Stimulated activated CD4-positive, alpha-beta T cell treated with anti-CD3 and anti-CD28 coated beads, Interleukin-1b, Interleukin-23, amount 100 ng/mL, for 4 hours (primary cell): Measurements from ENCODE around the gene GSTM1.
A peak's percentile ranks its signal among the peaks of the same experiment; 100 is the strongest.
"Not testable (repeated sequence)": the region's sequence is repeated elsewhere in the genome, so short reads cannot be mapped to it uniquely, and the experiment has no call there.

Experiments used
- DNase-seq, 2 donors: peaks; one replicate each; pipeline ENCODE4 v3.0.0-alpha.2; 2020; ENCODE audit warnings: low read depth in 2 of 2

Gene GSTM1

GRCh38 chr1:109659997-109660690 lies 27.5 kb upstream of the GSTM1 start:
- no peak for DNase-seq

GRCh38 chr1:109660691-109661026 lies 27.0 kb upstream of the GSTM1 start:
- DNase-seq: not testable (repeated sequence)

DNA sequence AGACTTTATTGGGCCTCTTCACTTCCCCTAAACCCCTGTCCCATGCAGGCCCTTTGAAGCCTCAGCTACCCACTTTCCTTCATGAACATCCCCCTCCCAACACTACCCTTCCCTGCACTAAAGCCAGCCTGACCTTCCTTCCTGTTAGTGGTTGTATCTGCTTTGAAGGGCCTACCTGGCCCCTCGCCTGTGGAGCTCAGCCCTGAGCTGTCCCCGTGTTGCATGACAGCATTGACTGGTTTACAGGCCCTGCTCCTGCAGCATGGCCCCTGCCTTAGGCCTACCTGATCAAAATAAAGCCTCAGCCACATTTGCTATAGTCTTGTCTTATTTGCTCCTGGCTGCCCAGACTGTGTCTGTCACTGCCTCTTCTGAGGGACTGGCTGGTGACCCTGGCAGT lies 26.2 kb upstream of the GSTM1 start:
- DNase-seq: no peak

GRCh38 chr1:109664671-109665070 lies 22.9 kb upstream of the GSTM1 start:
- DNase-seq: no peak

- DNase-seq: peak; percentile 58 to 81
Measured at GRCh38 chr1:109667452-109668122, 20.0 kb upstream of the GSTM1 start, which contains the start of gene GSTM2. Gene GSTM2, plus strand, starts transcription at chr1:109668057. Its CDS starts 59 bp downstream, at chr1:109668116.

DNA sequence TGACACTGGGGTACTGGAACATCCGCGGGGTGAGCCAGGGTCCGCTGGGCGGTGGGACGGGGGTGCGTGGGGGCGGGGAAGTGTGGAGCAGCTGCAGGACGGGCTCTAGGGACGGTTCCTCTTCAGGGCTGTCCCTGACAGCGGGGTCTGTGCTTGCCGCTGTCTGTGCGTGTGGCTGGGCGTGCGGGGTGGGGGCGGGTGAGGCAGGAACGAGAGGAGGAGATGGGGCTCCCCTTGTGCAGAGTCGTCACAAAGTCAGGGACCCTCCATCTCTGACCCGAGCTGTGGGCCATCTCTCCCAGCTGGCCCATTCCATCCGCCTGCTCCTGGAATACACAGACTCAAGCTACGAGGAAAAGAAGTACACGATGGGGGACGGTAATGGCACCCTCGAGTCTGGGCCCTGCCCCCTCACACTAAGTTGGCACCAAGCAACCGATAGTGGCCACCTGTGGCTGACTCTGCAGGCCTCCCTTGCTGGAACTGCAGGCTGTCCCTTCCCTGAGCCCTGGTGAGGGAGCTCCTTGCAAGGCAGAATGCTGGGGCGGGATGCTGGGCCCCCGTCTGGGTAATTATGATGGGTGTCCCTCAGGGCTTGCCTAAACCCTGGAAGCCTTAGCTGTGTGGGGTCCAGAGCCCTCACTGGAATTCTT lies 19.4 kb upstream of the GSTM1 start:
- DNase-seq: no peak

GRCh38 chr1:109669246-109669948 lies 18.2 kb upstream of the GSTM1 start:
- DNase-seq: no peak

DNA sequence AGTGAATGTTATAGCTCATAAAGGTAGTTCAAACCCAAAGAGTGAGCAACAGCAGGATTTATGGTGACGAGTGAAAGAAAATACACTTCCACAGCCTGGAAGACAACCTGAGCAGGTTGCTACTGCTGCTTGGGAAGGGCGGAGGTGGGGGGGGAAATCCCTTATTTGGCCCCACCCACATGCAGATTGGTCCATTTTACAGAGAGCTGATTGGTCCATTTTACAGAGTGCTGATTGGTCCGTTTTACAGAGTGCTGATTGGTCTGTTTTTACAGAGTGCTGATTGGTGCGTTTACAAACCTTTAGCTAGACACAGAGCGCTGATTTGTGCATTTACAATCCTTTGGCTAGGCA lies 17.7 kb upstream of the GSTM1 start:
- DNase-seq: not testable (repeated sequence)

DNA sequence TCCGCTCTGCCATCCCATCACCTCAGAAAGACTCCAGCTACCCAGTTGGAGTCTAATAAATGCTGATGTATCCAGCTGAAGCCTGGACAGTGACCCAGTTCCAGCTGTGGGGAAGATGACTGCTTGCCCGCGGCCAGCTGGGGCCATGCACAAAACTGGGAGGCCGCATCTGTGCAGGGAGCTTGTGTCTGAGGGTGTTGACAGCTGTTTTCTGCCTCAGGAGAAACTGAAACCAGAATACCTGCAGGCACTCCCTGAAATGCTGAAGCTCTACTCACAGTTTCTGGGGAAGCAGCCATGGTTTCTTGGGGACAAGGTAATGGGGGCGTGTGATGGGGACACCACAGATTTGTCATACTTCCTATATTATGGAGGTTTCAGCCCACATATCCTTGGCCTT lies 16.6 kb upstream of the GSTM1 start:
- no peak for DNase-seq

DNA sequence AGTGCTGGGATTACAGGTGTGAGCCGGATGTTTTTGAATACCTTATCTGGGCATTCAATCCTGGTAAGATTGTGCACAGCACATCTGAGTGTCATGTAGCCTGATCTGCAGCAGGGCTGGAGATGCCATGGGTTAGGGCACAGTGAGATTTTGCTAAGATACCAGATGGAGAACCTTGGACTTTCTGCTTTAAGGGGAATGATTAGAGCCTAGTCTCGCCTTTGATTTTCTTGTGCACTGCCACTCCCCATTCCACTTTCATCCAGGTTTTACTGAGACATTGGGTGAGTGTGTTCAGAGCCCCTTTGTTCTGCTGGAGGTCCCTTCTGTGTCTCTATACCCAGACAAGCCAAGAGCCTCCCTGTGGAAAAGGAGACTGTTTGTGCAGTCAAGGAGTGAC lies 13.8 kb upstream of the GSTM1 start:
- not testable (repeated sequence) for DNase-seq

DNA sequence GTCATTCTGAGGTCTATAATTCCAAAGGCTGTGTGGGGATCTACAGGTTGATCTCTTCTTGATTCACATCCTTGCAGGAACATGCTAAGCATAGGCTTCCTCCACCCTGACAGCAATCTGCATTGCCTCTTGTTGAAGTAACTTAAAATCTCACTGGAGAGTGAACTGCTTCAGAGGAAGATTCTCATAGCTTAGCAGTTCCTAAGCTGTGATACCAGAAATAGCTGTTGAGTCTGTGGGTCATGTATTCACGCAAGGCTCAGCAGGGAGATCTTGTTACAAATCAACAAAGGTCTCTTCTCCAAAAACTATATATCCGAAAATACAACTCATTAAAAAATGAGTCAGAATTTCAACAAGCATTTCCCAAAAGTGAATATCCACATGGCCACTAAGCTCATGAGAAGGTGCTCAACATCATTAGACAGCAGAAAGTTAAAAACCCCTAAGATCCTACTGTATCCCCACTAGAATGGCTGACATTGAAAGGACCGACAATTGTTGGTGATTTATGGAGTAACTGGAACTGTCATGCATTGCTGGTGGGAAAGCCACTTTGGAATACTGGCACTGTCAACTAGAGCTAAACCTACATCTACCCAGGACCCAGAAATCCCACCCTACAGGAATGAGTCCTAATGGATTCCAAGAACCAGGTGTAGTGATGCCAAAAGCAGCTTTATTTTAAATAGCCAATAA lies 10.8 kb upstream of the GSTM1 start:
- not testable (repeated sequence) for DNase-seq

DNA sequence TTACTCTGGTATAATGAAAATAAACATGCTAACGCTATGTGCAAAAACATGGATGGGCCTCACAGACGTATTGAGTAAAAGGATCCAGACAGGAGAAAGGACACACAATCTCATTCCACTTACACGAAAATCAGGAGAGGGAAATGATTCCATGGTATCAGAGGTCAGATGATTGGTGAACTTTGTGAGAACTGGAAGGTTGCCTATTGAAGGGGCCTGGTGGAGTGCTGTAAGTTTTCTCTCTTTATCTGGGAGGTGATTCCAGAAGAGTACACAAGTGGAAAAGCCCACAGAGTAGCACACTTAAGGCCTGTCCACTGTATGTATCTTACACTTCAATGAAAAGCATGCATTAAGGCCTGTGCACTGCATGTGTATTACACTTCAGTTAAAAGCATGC lies 10.2 kb upstream of the GSTM1 start:
- DNase-seq: no peak

DNA sequence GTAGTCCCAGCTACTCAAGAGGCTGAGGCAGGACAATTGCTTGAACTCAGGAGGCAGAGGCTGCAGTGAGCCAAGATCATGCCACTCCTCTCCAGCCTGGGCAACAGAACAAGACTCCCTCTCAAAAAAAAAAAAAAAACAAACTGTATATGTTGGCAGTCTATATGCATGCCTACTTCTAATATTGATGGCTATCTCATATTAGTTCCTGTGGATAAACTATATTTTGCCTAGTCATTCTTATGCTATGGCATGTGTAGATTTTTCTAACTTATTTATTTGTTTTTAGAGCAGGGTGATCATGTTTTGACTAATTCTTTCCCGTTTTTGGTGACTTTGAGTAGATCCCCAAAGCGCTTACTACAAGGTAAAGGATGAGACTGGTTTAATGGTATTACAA lies 9.0 kb upstream of the GSTM1 start:
- DNase-seq: not testable (repeated sequence)

- DNase-seq: not testable (repeated sequence)
Measured at GRCh38 chr1:109684777-109685176, 2.8 kb upstream of the GSTM1 start.

DNA sequence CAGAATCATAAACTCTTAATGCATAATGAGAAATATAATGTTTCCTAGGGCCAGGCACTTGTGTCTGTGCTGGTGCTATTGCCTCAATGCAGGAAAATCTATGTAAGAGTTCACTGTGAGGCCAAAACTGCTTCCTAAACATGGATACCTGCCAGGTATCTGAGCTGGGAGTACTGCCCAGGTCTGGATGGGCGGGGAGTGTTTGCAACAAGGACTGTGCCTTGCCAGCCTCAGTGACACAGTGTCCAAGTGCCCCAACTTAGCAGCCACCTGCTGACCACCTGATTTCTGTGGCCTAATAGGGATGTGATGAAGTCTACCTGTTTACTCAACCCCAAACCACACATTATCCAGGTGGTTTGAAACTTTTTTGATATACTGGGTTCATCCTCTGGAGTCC lies 2.2 kb upstream of the GSTM1 start:
- not testable (repeated sequence) for DNase-seq

- DNase-seq: not testable (repeated sequence)
Measured at GRCh38 chr1:109685890-109686289, 1.7 kb upstream of the GSTM1 start.

DNA sequence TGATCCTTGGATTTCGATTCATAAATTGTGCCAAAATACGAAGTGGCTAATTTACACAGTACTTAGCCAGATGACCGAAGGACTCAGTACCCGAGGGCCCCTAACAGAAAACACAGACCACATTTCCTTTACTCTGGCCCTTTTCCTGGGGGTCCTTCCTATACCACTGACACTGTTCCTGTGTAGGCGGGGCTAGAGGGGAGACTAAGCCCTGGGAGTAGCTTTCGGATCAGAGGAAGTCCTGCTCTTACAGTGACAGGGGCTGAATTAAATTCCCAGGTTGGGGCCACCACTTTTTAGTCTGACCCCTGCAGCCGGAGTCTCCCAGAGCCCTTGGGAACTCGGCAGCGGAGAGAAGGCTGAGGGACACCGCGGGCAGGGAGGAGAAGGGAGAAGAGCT lies 508 bp upstream of the GSTM1 start:
- DNase-seq: not testable (repeated sequence)

DNA sequence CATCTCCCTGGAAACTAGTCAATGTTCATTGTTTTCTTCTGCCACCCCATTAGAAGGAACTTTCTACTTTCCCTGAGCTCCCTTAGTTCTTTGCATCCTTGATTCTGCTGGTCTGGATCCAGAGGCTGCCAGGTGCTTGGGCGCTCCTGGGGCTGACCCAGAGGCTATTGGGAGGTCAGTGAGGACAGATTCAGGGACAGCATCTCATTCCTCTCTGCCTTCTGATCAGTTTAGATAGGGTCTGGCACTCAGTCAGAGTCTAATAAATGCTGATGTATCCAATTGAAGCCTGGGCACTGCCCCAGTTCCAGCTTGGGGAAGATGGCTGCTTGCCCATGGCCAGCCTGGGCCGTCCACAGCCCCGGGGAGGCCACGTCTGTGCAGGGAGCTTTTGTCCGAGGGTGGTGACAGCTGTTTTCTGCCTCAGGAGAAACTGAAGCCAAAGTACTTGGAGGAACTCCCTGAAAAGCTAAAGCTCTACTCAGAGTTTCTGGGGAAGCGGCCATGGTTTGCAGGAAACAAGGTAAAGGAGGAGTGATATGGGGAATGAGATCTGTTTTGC lies 2.3 kb downstream of the GSTM1 start:
- DNase-seq: no peak

DNA sequence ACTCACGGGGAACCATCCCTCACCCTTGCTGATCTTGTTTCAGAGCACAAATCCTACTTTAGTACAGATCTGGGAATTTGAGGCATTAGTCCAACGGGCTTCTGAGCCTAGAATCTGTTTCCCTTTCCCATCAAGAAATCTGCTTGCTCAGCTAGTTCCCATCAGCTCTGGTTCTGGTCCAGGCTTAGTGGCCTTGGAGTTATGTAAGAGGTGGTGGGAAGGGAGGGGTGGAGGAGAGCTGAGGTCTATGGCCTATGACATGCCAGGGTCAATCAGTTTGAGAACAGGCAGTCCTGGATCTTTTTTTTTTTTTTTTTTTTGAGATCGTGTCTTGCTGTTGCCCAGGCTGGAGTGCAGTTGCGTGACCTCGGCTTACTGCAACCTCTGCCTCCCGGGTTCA lies 4.1 kb downstream of the GSTM1 start:
- DNase-seq: no peak

- not testable (repeated sequence) for DNase-seq
Measured at GRCh38 chr1:109694400-109694799, 6.8 kb downstream of the GSTM1 start.

GRCh38 chr1:109695138-109695537 lies 7.5 kb downstream of the GSTM1 start:
- not testable (repeated sequence) for DNase-seq
